IPS DF 6.9 (cell line): ENCODE data around the gene ANTKMT.
A peak's percentile ranks its signal among the peaks of the same experiment; 100 is the strongest.

ENCODE experiments used
- DNase-seq: peaks from one replicate; pipeline ENCODE4 v3.0.0-alpha.2; 2013; ENCODE audit warnings: low read depth, low spot score
- H3K27ac ChIP-seq: one replicate; pipeline ENCODE4 v1.5.1; 2013; ENCODE audit warnings: low read length, control low read depth
- H3K27me3 ChIP-seq: 2 replicates; pipeline ENCODE4 v1.6.1; 2013; ENCODE audit warnings: mild to moderate bottlenecking, low read length; ENCODE audit not compliant: control insufficient read depth, insufficient read depth
- H3K36me3 ChIP-seq: 2 replicates; pipeline ENCODE4 v1.6.1; 2013; ENCODE audit warnings: low read length; ENCODE audit not compliant: control insufficient read depth, insufficient read depth
- H3K4me1 ChIP-seq: 2 replicates; pipeline ENCODE4 v1.6.1; 2013; ENCODE audit warnings: low read length; ENCODE audit not compliant: control insufficient read depth, insufficient read depth
- H3K4me3 ChIP-seq: 2 replicates; pipeline ENCODE4 v1.5.1; 2013; ENCODE audit warnings: mild to moderate bottlenecking, low read length
- H3K9me3 ChIP-seq: 2 replicates; pipeline ENCODE4 v1.6.1; 2013; ENCODE audit warnings: low read length, inconsistent platforms; ENCODE audit not compliant: control insufficient read depth, insufficient read depth
- WGBS: extraction: QIAGEN DNeasy Blood & Tissue Kit; methylation state at CpG from one replicate; pipeline ENCODE4 v1.1.7; 2013; ENCODE audit warnings: mixed read lengths, missing lambda C conversion rate; ENCODE audit not compliant: insufficient read length, insufficient coverage; 5-methylcytosine and 5-hydroxymethylcytosine counted together

The ANTKMT gene

DNA sequence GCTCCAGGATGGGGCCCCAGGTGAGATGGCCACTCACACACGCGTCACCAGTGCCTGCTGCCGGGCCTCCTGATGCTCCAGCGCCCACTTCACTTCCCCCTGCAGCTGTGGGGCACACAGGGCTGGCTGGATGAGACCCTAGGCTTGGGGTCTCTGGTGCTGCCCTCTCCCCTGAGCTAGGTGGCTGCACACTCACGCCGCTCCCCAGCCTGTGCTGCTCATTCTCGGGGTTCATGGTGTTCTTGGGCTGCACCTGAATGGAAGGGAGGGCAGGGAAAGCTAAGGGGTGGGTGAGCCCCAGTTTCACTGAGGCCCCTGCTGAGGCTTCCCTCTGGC, 4.1 kb downstream of the ANTKMT start:
- no CpG with 5 or more reads among the region's 7 CpGs for WGBS
- Histone ChIP-seq H3K36me3 (no peaks in the 10 kb centered on the region), H3K4me3 (no peak overlapping the region), H3K27ac (no peak overlapping the region), H3K4me1 (peaks cover 5% of the 10 kb centered on the region), H3K9me3 (no peaks in the 10 kb centered on the region), H3K27me3 (no peaks in the 10 kb centered on the region)
- DNase-seq, result no peak

DNA sequence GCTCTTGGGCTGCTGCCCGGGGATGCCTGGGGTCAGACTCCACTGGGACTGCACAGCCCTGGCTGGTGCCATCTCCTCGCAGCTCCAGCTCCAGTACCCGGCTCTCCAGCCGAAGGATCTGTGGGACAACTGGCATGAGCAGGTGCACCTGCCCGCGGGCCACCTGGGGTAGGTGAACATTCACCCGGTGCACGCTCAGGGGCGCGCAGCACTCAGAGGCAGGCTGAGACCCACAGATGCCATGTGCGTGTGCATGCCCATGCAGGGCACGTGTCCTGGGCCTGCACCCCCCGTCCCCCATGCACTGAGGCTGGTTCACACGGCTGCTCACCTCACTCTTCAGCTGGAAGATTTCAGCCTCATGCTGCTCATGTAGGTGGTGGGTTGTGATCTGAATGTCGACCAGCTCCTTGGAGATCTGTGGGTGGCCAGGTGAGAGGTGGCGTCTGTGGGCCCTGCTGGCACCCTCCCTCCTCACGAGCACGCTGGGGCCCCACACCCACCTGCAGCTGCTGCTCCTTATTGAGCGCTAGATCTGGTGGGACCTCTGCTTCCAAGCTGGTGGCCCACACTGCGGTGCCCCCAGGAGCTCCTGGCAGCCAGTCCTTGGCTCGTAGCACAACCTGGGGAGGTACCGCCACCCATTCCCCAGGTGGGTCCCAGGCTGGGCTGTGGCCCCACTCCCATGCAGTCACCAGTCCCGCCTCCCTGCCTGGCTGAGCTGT, 4.7 kb downstream of the ANTKMT start:
- WGBS, result no CpG with 5 or more reads among the region's 23 CpGs
- H3K27me3 ChIP-seq, result no peaks in the 10 kb centered on the region
- peaks cover 3% of the 10 kb centered on the region; the same call in 1 of the 2 replicates for H3K4me1 ChIP-seq
- DNase-seq, result no peak
- no peaks in the 10 kb centered on the region for H3K9me3 ChIP-seq
- no peak overlapping the region for H3K4me3 ChIP-seq
- no peaks in the 10 kb centered on the region for H3K36me3 ChIP-seq
- no peak overlapping the region for H3K27ac ChIP-seq

DNA sequence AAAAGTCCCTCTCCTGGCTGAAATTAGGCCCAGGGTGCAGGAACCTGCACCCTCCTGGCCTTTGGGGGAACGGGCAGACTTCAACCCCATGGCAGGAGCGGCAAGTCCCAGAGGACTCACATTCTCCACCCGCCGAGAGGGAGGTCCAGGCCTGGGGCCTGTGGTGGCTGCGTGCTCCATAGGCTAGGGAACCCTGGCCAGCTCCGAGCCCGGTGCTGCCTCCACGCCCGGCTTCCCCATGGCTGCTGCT, 5.2 kb downstream of the ANTKMT start:
- no peak overlapping the region for H3K27ac ChIP-seq
- H3K4me3 ChIP-seq, result no peak overlapping the region
- no peaks in the 10 kb centered on the region for H3K27me3 ChIP-seq
- DNase-seq, result no peak
- no peaks in the 10 kb centered on the region for H3K9me3 ChIP-seq
- H3K36me3 ChIP-seq, result no peaks in the 10 kb centered on the region
- peaks cover 3% of the 10 kb centered on the region; the same call in 1 of the 2 replicates for H3K4me1 ChIP-seq
- WGBS, result no CpG with 5 or more reads among the region's 9 CpGs

DNA sequence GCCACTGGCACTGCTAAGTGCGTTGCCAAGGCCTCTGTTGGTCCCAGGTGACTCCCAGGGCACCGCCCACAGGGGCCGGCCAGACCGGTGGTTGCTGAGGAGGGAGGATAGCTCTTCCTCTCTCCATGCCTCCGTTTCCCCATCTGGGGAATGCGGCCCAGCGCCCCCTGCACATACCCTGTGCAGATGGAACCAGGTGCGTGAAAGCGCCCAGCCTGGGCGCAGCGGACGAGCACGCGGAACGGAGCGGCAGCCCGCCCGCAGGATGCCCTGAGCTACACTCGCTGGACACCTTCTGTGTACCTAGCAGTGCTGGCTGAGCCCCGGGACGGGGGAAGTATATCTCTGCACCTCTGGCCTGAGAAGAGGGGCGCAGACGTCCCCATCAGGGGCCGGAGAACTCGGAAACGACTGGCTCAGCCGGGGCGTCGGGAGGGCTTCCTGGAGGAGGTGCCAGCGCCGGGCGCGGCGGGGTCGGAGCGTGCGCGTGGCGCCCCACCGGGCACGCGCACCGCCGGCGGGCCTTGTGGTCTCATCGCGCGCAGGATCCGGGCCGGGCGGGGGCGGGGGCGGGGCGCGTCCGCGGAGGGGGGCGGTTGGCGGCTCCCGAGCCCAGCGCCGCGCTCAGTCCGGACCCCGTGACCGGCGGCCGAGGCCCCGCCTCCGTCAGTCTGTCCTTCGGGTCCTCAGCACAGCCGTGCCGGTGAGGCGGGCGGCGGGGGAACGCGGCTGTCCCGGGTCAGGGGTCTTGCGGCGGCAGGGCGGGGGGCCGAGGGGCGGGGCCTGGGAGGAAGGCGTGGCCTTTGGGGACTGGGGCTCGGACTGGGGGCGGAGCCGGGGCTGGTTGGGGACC, 5.7 kb downstream of the ANTKMT start, which contains the start of the genes CCDC78 and HAGHL:
Gene CCDC78, minus strand, starts transcription at position 6 of the 853 bp plus-strand sequence. CDS start 76 bp downstream, outside the sequence.
Gene HAGHL, plus strand, starts transcription at position 669 of the 853 bp plus-strand sequence. CDS start 404 bp downstream, outside the sequence.
- Histone ChIP-seq H3K4me3 (peak within 1 kb of the TSS; percentile 51), H3K36me3 (no peaks in the 10 kb centered on the region), H3K9me3 (no peaks in the 10 kb centered on the region), H3K4me1 (peaks cover 3% of the 10 kb centered on the region; the same call in 1 of the 2 replicates), H3K27ac (no peak within 1 kb of the TSS), H3K27me3 (no peaks in the 10 kb centered on the region)
- no peak for DNase-seq
- WGBS, result no CpG with 5 or more reads among the region's 88 CpGs

DNA sequence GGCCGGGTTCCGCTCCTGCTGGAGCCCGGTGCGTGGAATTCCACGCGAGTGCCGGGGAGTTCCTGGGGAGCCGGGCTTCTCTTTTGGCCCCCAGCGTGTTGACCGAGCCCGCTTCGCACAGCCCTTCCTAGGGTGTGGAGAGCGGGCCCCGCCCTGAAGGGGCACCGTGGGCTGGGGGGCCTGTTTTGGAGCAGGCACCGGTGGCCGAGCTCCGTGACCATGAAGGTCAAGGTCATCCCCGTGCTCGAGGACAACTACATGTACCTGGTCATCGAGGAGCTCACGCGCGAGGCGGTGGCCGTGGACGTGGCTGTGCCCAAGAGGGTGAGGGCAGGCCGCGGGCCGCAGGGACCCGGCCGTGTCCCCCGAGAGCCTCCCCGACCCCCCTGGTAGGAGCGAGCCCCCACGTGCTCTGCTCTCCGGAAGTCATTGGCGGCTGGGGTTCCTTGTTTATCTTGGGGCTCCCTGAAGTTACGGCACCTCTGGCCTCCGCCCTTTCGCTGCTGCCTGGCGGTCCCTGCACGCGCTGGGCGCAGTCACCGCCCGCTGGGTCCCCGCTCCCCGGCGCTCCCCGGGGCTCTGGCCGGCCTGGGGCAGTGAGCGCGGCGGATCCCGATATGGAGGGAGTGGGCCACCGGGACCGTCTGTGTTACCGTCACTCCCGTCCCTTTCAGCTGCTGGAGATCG, 6.5 kb downstream of the ANTKMT start:
- Histone ChIP-seq H3K27me3 (no peaks in the 10 kb centered on the region), H3K27ac (no peak overlapping the region), H3K36me3 (no peaks in the 10 kb centered on the region), H3K4me1 (peaks cover 3% of the 10 kb centered on the region; the same call in 1 of the 2 replicates), H3K9me3 (no peaks in the 10 kb centered on the region), H3K4me3 (peak overlapping the region; percentile 51)
- DNase-seq, result no peak
- no CpG with 5 or more reads among the region's 61 CpGs for WGBS

DNA sequence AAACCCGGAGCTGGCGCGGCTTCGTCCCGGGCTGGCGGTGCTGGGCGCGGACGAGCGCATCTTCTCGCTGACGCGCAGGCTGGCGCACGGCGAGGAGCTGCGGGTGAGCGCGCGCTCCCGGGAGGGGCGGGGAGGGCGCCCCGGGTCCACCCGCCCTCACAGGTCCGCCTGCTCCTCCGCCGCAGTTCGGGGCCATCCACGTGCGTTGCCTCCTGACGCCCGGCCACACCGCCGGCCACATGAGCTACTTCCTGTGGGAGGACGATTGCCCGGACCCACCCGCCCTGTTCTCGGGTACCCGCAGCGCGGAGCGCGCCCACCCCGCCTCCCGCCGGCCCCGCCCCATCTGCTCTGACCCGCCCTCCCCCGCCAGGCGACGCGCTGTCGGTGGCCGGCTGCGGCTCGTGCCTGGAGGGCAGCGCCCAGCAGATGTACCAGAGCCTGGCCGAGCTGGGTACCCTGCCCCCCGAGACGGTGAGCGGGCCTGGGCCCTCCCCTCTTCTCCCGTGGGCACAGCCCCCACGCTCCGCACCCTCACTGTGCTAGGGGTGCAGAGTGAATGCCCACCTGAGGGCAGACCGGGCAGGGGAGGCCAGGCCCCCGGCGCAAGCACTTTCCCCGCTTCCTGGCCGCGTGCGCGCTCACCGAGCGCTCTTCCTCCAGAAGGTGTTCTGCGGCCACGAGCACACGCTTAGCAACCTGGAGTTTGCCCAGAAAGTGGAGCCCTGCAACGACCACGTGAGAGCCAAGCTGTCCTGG, 7.4 kb downstream of the ANTKMT start:
- Histone ChIP-seq H3K27ac (no peak overlapping the region), H3K4me1 (peaks cover 3% of the 10 kb centered on the region; the same call in 1 of the 2 replicates), H3K36me3 (no peaks in the 10 kb centered on the region), H3K9me3 (no peaks in the 10 kb centered on the region), H3K27me3 (no peaks in the 10 kb centered on the region), H3K4me3 (peak overlapping the region; percentile 51; the same call in 1 of the 2 replicates)
- DNase-seq, result no peak
- no CpG with 5 or more reads among the region's 80 CpGs for WGBS

DNA sequence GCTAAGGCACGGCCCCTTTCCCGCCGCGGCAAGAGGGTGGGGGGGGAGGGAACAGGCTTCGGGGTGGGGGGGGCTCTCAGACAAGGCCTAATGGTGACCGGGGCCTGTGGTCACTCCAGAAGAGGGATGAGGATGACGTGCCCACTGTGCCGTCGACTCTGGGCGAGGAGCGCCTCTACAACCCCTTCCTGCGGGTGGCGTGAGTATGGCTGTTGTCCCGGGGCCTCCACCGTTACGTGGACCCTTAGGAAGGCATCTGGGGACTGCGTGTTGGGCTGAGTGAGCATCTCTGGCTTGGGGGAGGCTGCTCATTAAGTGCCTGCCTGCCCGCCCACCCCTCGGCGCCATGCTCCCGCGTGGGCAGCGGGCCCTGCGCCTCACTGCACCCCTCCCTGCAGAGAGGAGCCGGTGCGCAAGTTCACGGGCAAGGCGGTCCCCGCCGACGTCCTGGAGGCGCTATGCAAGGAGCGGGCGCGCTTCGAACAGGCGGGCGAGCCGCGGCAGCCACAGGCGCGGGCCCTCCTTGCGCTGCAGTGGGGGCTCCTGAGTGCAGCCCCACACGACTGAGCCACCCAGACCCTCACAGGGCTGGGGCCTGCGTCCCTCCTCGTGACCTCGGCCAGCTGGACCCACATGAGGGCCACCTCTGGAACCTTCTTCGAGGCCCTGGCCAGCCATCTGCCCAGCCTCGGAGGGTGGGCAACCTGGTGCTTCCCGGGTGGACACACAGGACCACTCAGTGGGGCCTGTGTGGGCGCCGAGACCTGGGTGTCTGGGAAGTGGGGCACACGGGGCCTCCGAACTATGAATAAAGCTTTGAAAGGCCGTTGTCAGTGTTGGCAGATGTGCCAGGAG, 8.2 kb downstream of the ANTKMT start:
- Histone ChIP-seq H3K4me3 (peak overlapping the region; percentile 51; the same call in 1 of the 2 replicates), H3K36me3 (0 out of 2 replicates have a peak, but pooled peaks cover 3% of the 10 kb centered on the region), H3K4me1 (peaks cover 3% of the 10 kb centered on the region; the same call in 1 of the 2 replicates), H3K27ac (no peak overlapping the region), H3K27me3 (no peaks in the 10 kb centered on the region), H3K9me3 (no peaks in the 10 kb centered on the region)
- no CpG with 5 or more reads among the region's 55 CpGs for WGBS
- DNase-seq, result no peak

DNA sequence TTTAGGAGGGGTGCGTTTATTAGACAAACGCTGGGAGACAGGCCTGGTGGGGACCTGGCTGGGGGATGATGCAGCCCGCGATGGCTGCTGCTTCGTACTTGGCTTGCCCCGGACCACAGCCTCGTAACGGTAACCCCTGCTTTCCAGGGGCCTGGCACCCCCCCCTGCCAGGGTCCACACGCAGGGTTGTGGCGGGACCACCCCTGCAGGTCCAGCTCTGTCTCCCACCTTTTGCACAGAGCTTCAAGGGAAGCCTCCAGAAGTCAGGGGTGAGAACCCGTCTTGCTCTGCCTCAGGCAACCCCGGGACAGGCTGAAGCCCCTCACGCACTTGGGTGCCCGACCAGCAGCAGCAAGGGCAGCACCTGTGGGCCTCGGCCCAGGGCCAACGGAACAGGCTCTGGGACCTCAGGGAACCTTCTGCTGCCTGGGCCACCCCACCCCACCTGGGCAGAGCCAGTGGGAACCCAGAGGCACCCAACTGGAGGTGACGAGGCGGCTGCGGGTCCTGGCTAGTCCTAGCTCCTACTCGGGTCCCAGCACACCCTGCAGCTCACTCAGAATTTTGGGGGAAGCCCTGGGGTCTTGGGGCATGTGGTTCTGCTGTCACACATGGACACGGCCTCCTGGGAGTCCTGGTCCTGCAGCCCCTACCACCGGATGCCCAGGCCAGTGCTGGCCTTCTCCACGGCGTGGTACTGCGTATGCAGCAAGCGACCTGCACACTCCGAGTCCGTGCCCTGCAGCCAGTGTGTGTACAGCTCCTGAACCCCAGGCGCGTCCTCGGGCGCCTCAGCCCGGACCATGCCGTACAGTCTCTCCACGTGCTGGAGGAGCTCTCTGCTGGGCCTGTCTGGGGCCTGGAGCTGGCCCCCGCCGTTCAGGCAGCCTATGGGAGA, 9.1 kb downstream of the ANTKMT start:
- no CpG with 5 or more reads among the region's 37 CpGs for WGBS
- peaks cover 8% of the 10 kb centered on the region; the same call in 1 of the 2 replicates for H3K36me3 ChIP-seq
- H3K27ac ChIP-seq, result no peak overlapping the region

More for the DNA sequence above, 9.1 kb downstream of the ANTKMT start:
- Histone ChIP-seq H3K4me1 (peaks cover 3% of the 10 kb centered on the region; the same call in 1 of the 2 replicates), H3K9me3 (no peaks in the 10 kb centered on the region), H3K27me3 (no peaks in the 10 kb centered on the region), H3K4me3 (no peak overlapping the region)
- DNase-seq, result no peak
